Ascending aorta (tissue), 2 donors: ENCODE results near the gene AGAP1. TPM values are rescaled to one million over a fixed set of nuclear protein-coding genes. Genes with fewer than 3 reads are reported as not detected.

Experiments used
- DNase-seq, 2 donors: peaks; one replicate each; pipeline ENCODE4 v3.0.0-alpha.2; 2019; ENCODE audit warnings: low spot score in 2 of 2
- H3K27ac ChIP-seq, 2 donors: fragments of 200-600 bp; sonication (generic); one replicate each; pipeline ENCODE4 v1.5.1; 2016 to 2017; ENCODE audit warnings: mild to moderate bottlenecking in 1 of 2
- H3K27me3 ChIP-seq: fragments of 200-600 bp; sonication (generic); one replicate; pipeline ENCODE4 v1.5.1; 2017
- H3K36me3 ChIP-seq, 2 donors: fragments of 200-600 bp; sonication (generic); one replicate each; pipeline ENCODE4 v1.5.1; 2016
- H3K4me1 ChIP-seq, 2 donors: fragments of 200-600 bp; sonication (generic); one replicate each; pipeline ENCODE4 v1.5.1; 2016 to 2017; ENCODE audit warnings: mild to moderate bottlenecking in 1 of 2
- H3K4me3 ChIP-seq, 2 donors: fragments of 200-600 bp; sonication (generic); one replicate each; pipeline ENCODE4 v1.5.1; 2016 to 2017; ENCODE audit warnings: mild to moderate bottlenecking in 1 of 2
- H3K9me3 ChIP-seq, 2 donors: fragments of 200-600 bp; sonication (generic); one replicate each; pipeline ENCODE4 v1.5.1; 2016
- CTCF ChIP-seq, 3 experiments: fragments of 200-600 bp in 2 of 3; fragments of 450-650 bp in 1 of 3; sonication (generic) in 2 of 3; IDR thresholded peaks; one replicate each; pipeline ENCODE4 v1.5.1; 2016 to 2019; ENCODE audit warnings: antibody characterized with exemption in 3 of 3, mild to moderate bottlenecking in 1 of 3, moderate library complexity in 1 of 3
- intact Hi-C: fragments of 100-400 bp; cut with DNase I; formaldehyde crosslinking; loops from one replicate; pipeline ENCODE4 v1.15.1; 2023
- total RNA-seq: library from RNA; depleted of rRNA; stranded (reverse); fragments of >200 nt; gene quantifications from one replicate; pipeline ENCODE4 v1.1.0, GENCODE V29; 2016

AGAP1 gene
- total RNA-seq, 1 donor from 2014 or later, result 19.7 TPM

- H3K27me3 ChIP-seq, result no peaks in the 10 kb centered on the region
- TF ChIP-seq CTCF (IDR thresholded peaks at IDR 0.05), result no peak
- H3K9me3 ChIP-seq, result no peaks in the 10 kb centered on the region
- H3K4me3 ChIP-seq, result no peak overlapping the region
- H3K4me1 ChIP-seq, result no peaks in the 10 kb centered on the region
- H3K36me3 ChIP-seq, result no peaks in the 10 kb centered on the region
- intact Hi-C loops, result loop anchor here (10.0 kb wide), 2 partner anchors 609 to 1199 kb away; no protein-coding TSS in a partner anchor
- no peak for DNase-seq
- H3K27ac ChIP-seq, result no peak overlapping the region
Observed at GRCh38 chr2:235744161-235744560, 250.3 kb downstream of the AGAP1 start.

- intact Hi-C loops, result loop anchor here (5.0 to 10.0 kb wide), 3 partner anchors 73 to 1201 kb away; no protein-coding TSS in a partner anchor
- H3K27ac ChIP-seq, result no peak overlapping the region
- no peaks in the 10 kb centered on the region for H3K4me1 ChIP-seq
- no peaks in the 10 kb centered on the region for H3K27me3 ChIP-seq
- no peak overlapping the region for H3K4me3 ChIP-seq
- no peaks in the 10 kb centered on the region for H3K9me3 ChIP-seq
- no peak for TF ChIP-seq CTCF (IDR thresholded peaks at IDR 0.05)
- peaks cover 0 to 2% of the 10 kb centered on the region in 2 donors for H3K36me3 ChIP-seq
- no peak for DNase-seq
Observed at GRCh38 chr2:235745597-235745996, 251.8 kb downstream of the AGAP1 start.

DNA sequence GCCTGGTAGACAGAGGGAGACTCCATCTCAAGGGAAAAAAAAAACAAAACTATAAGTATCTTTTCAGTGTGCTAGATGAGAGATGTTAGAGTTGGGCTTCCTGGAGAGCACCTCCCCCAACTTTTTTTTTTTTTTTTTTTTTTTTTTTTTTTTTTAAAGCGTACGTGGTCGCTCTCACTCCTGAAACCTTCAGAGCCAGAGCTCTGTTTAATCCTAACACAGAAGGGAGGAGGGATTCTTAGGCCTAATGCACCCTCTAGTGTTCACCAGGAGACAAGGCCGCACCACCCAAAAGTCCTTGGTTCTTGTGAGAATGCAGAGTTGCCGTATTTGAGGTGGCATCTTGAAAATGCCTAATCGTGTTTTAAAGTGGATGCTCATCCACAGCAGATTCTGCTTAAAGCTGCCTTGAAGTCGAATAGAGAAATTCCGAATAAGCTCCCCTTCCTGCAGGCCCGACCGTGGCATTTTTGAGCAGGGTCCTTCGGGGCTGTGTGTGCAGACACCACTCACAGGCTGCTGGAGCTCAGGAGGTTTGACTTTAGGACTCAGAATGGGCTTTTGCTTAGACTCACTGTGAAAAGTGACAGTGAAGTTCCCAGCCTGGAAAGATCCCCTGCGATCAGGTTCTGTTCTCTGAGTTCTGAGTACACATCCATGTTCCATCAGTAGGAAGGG lies 252.6 kb downstream of the AGAP1 start:
- H3K36me3 ChIP-seq, result peaks cover 0 to 8% of the 10 kb centered on the region in 2 donors
- no peaks in the 10 kb centered on the region for H3K9me3 ChIP-seq
- no peak overlapping the region for H3K4me3 ChIP-seq
- intact Hi-C loops, result loop anchor here (2.0 to 10.0 kb wide), 4 partner anchors 74 to 1202 kb away; no protein-coding TSS in a partner anchor
- no peaks in the 10 kb centered on the region for H3K27me3 ChIP-seq
- no peaks in the 10 kb centered on the region for H3K4me1 ChIP-seq
- H3K27ac ChIP-seq, result no peak overlapping the region
- peak in 1 of 2 donors; percentile 74 for DNase-seq
- TF ChIP-seq CTCF (IDR thresholded peaks at IDR 0.05), result peak; percentile 74 to 80 (median 80)

GRCh38 chr2:235747001-235747785 lies 253.3 kb downstream of the AGAP1 start:
- H3K9me3 ChIP-seq, result no peaks in the 10 kb centered on the region
- intact Hi-C loops, result loop anchor here (2.0 to 10.0 kb wide), 4 partner anchors 75 to 1202 kb away; no protein-coding TSS in a partner anchor
- no peak overlapping the region for H3K4me3 ChIP-seq
- no peaks in the 10 kb centered on the region for H3K4me1 ChIP-seq
- H3K27me3 ChIP-seq, result no peaks in the 10 kb centered on the region
- TF ChIP-seq CTCF (IDR thresholded peaks at IDR 0.05), result no peak
- DNase-seq, result no peak
- H3K27ac ChIP-seq, result no peak overlapping the region
- H3K36me3 ChIP-seq, result peaks cover 0 to 14% of the 10 kb centered on the region in 2 donors

- no peak overlapping the region for H3K4me3 ChIP-seq
- H3K9me3 ChIP-seq, result no peaks in the 10 kb centered on the region
- H3K4me1 ChIP-seq, result no peaks in the 10 kb centered on the region
- H3K36me3 ChIP-seq, result peaks cover 0 to 14% of the 10 kb centered on the region in 2 donors
- no peak for DNase-seq
- no peak overlapping the region for H3K27ac ChIP-seq
- H3K27me3 ChIP-seq, result no peaks in the 10 kb centered on the region
- no peak for TF ChIP-seq CTCF (IDR thresholded peaks at IDR 0.05)
- intact Hi-C loops, result loop anchor here (2.0 to 10.0 kb wide), 4 partner anchors 75 to 1203 kb away; no protein-coding TSS in a partner anchor
Observed at GRCh38 chr2:235747786-235748091, 253.9 kb downstream of the AGAP1 start.
